ENCODE results near the gene MFSD12. TPM values are rescaled to one million over a fixed set of nuclear protein-coding genes. Genes with fewer than 3 reads are reported as not detected.

The MFSD12 gene
- total and polyA plus RNA-seq, 2 of the 8 experiments (the other 6 are each of a cell fraction or from before 2014, with no cell fraction given), result 59.6 to 71.3 TPM

- H3K23ac ChIP-seq (ENCODE audit: insufficient read length), result no peak overlapping the region
- H3K4me2 ChIP-seq (ENCODE audit: insufficient read depth in 1 of 2, low read depth in 2 of 2, low read length in 2 of 2), result peak overlapping the region in 1 of 2 experiments; percentile 59; a peak in 1 of 4 replicates
- H2AK5ac ChIP-seq (ENCODE audit: low read depth, low read length), result no peak overlapping the region; the same call in 1 of the 2 replicates
- no peak overlapping the region; the same call in 1 of the 2 replicates for H3K27ac ChIP-seq (ENCODE audit: low read depth, low read length)
- H3K79me1 ChIP-seq (ENCODE audit: low read depth, low read length), result peaks cover 18% of the 10 kb centered on the region
- H4K8ac ChIP-seq (ENCODE audit: extremely low read depth, insufficient read depth, low read length), result no peak overlapping the region
- no peak for TF ChIP-seq JUND (IDR thresholded peaks at IDR 0.05; ENCODE audit: low read length)
- TF ChIP-seq POLR2AphosphoS5 (IDR thresholded peaks at IDR 0.05; ENCODE audit: low read depth, low read length), result no peak
- TF ChIP-seq TEAD4 (IDR thresholded peaks at IDR 0.05; ENCODE audit: low read depth, low read length), result no peak
- no peak for TF ChIP-seq USF2 (IDR thresholded peaks at IDR 0.05; ENCODE audit: low read length)
- no peak for TF ChIP-seq POU5F1 (IDR thresholded peaks at IDR 0.05; ENCODE audit: low read depth, low read length)
- TF ChIP-seq PHF8 (conservative IDR thresholded peaks at IDR 0.05; ENCODE audit: low read depth, low read length), result no peak
- no peak for TF ChIP-seq SIRT6 (IDR thresholded peaks at IDR 0.05; ENCODE audit: low read length)
- no peak for TF ChIP-seq CHD2 (IDR thresholded peaks at IDR 0.05; ENCODE audit: low read length)
- no peaks in the 10 kb centered on the region for H3K9me3 ChIP-seq (ENCODE audit: insufficient read depth in 2 of 2, low read depth in 1 of 2, low read length in 1 of 2)
- no peaks in the 10 kb centered on the region; a peak in 2 of 8 replicates for H3K36me3 ChIP-seq (ENCODE audit: control insufficient read depth in 2 of 4, insufficient read depth in 4 of 4, low read length in 3 of 4)
- FAIRE-seq, result no peak
- no peak overlapping the region for H3K56ac ChIP-seq (replicated peaks; ENCODE audit: insufficient read length, low read depth, low read length)
- H4K20me1 ChIP-seq (replicated peaks in 1 of 2; ENCODE audit: control insufficient read depth in 1 of 2, insufficient read depth in 2 of 2, low read length in 2 of 2), result peaks cover 10 to 15% of the 10 kb centered on the region in 2 experiments
- no peak overlapping the region for H4K5ac ChIP-seq (ENCODE audit: insufficient read length, low read depth, low read length)
- peak overlapping the region; percentile 4 for H2BK120ac ChIP-seq (replicated peaks; ENCODE audit: low read depth, low read length)
- H2BK20ac ChIP-seq (ENCODE audit: low read length), result peak overlapping the region; percentile 24
- H3K14ac ChIP-seq (ENCODE audit: insufficient read length), result no peak overlapping the region
- peaks cover 23% of the 10 kb centered on the region for H3K23me2 ChIP-seq (ENCODE audit: low read depth, low read length)
- no peak for DNase-seq (ENCODE audit: low read depth in 1 of 2, low spot score in 2 of 2)
- H3K79me2 ChIP-seq (ENCODE audit: control insufficient read depth in 1 of 2, insufficient read depth in 2 of 2, low read length in 2 of 2), result peaks cover 0 to 21% of the 10 kb centered on the region in 2 experiments; a peak in 2 of 4 replicates
- H2BK15ac ChIP-seq (ENCODE audit: low read length), result peak overlapping the region; percentile 50; the same call in 1 of the 2 replicates
- CTCF ChIA-PET (ENCODE audit: partially characterized antibody), result interaction anchor here (1.0 to 1.5 kb wide), 3 partner anchors 16 to 197 kb away, joined by 3 read pairs; no protein-coding TSS in a partner anchor
- peak overlapping the region; percentile 58 for H4K91ac ChIP-seq (replicated peaks; ENCODE audit: insufficient read length, low read length)
- no peaks in the 10 kb centered on the region for H3K27me3 ChIP-seq (replicated peaks in 1 of 4; ENCODE audit: control insufficient read depth in 3 of 4, extremely low read depth in 1 of 4, insufficient read depth in 3 of 4, low read length in 3 of 4)
- no peak overlapping the region; the same call in 1 of the 2 replicates for H2BK5ac ChIP-seq (ENCODE audit: low read depth, low read length)
- no peak overlapping the region for H2AFZ ChIP-seq (ENCODE audit: low read length)
- H3K4me3 ChIP-seq (ENCODE audit: extremely low read depth in 1 of 4, insufficient read depth in 2 of 4, low read depth in 3 of 4, low read length in 4 of 4), result 0 out of 8 replicates have a peak overlapping the region, but pooled peaks of 1 of the 4 experiments have one; percentile 98
- peaks cover 0 to 9% (median 7%) of the 10 kb centered on the region in 4 experiments; a peak in 5 of 7 replicates for H3K4me1 ChIP-seq (replicated peaks in 1 of 4; ENCODE audit: control insufficient read depth in 3 of 4, insufficient read depth in 4 of 4, low read length in 3 of 4)
- H3K4ac ChIP-seq (replicated peaks; ENCODE audit: insufficient read length, low read depth, low read length), result no peak overlapping the region
- WGBS, 2 experiments (ENCODE audit: extremely low coverage in 1 of 2, insufficient coverage in 1 of 2, insufficient read length in 1 of 2, insufficient replicate concordance in 2 of 2, low coverage in 1 of 2, low lambda C conversion rate in 2 of 2, missing lambda C conversion rate in 1 of 2), result 88% methylated on average over 5 of the region's 5 CpGs; no CpG with 5 or more reads in 1 of the 2 experiments
- H3K9ac ChIP-seq (replicated peaks in 1 of 4; ENCODE audit: extremely low read depth in 1 of 4, low read depth in 3 of 4, low read length in 3 of 4), result peak overlapping the region in 1 of 4 experiments; percentile 4; a peak in 1 of 7 replicates
- no peak overlapping the region for H3K18ac ChIP-seq (ENCODE audit: extremely low read depth, low read length)
- POLR2A ChIA-PET (ENCODE audit: partially characterized antibody), result interaction anchor here (0.7 to 6.1 kb wide), 3 partner anchors 10 to 483 kb away, joined by 3 to 58 read pairs (median 3); no protein-coding TSS in a partner anchor
- peak overlapping the region; percentile 21; the same call in 1 of the 2 replicates for H2BK12ac ChIP-seq (ENCODE audit: low read depth, low read length)
Observed at GRCh38 chr19:3504735-3505134, 52.7 kb downstream of the MFSD12 start.

All from H1 (cell line).